CD4-positive, alpha-beta T cell treated with Interleukin-21 for 1 hour (primary cell): ENCODE measurements around the gene SH3GL2.

Source experiments
- DNase-seq: peaks from one replicate; pipeline ENCODE4 v3.0.0-alpha.2; 2020

SH3GL2 gene

DNA sequence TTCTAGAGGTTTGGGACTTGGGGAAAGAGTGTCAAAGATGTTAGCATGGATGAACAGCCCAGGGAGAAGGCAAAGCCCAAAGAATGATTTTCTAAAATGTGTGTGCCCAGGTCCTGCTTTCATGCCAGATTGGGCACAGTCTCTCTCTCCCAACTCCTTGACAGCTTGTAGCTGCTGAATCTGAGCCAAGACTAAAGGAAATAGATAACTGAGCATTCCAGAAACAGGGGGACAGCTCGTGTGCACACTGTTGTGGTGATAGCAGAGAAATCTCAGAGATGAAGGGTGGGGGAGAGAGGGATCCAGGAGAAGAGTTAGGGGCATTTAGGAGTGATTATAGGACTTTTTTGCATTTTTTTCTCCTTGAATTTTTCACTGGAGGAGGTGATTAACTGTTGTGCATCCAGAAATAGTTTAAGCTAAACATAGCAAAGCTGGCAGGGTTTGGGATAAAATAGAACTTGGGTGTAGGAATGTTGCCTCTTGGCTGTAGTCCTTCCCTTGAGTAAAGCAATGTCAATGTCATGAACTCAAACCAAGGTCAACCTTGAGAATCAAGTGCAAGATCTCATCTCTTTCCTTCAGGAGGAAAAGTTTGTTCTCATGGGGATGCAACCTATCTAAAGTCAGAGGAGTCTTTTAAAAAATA lies 245.9 kb downstream of the SH3GL2 start:
- no peak for DNase-seq

GRCh38 chr9:17825265-17825659 lies 246.4 kb downstream of the SH3GL2 start:
- no peak for DNase-seq

- no peak for DNase-seq
Observed at GRCh38 chr9:17829064-17829463, 250.2 kb downstream of the SH3GL2 start.

GRCh38 chr9:17829812-17830385 lies 251.0 kb downstream of the SH3GL2 start:
- no peak for DNase-seq

GRCh38 chr9:17832812-17833211 lies 253.9 kb downstream of the SH3GL2 start:
- DNase-seq = no peak

GRCh38 chr9:17833846-17834245 lies 255.0 kb downstream of the SH3GL2 start:
- DNase-seq = no peak

GRCh38 chr9:17837965-17838364 lies 259.1 kb downstream of the SH3GL2 start:
- DNase-seq = no peak

GRCh38 chr9:17839776-17840175 lies 260.9 kb downstream of the SH3GL2 start:
- DNase-seq = no peak

- DNase-seq = no peak
Observed at GRCh38 chr9:17843236-17843635, 264.4 kb downstream of the SH3GL2 start.
